Measurements from ENCODE around the gene TSC2.
A peak's percentile ranks its signal among the peaks of the same experiment; 100 is the strongest.
"Not testable (repeated sequence)": the region's sequence is repeated elsewhere in the genome, so short reads cannot be mapped to it uniquely, and the experiment has no call there.

The TSC2 gene

DNA sequence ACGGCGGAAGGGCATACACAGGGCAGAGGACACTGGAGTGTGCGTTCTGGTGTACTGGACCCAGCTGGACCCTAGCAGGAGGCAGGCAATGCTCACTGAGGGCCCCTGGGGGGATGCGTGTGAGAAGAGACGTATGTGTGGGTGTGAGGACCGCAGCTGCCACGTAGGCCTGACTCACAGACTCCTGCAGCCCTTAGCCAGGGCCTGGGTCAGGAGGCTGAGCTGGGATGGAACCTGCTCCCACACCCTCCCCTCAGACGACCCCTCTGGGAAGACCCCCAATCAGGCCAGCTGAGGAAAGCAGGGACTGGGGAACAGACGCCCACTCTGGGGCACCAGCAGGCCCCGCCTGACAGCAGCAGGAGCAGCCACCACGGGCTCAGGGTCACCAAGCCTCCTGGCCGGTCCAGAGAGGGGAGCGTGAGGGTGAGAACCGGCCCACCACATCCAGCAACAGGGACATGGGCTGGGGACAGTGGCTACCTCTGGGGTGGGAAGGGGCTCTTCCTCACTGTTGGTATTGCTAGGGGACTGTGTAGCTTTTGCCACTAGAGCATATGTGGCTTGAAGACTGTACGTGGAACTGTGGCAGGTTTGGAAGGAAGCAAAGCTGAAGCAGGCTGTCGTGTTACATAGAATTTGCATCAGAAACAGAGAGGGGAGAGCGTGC, 59.5 kb downstream of the TSC2 start:
- DNase-seq, result not testable (repeated sequence)

GRCh38 chr16:2107791-2108125, 60.0 kb downstream of the TSC2 start:
- not testable (repeated sequence) for DNase-seq

- not testable (repeated sequence) for DNase-seq
Measured at GRCh38 chr16:2108446-2109270, 60.9 kb downstream of the TSC2 start.

DNA sequence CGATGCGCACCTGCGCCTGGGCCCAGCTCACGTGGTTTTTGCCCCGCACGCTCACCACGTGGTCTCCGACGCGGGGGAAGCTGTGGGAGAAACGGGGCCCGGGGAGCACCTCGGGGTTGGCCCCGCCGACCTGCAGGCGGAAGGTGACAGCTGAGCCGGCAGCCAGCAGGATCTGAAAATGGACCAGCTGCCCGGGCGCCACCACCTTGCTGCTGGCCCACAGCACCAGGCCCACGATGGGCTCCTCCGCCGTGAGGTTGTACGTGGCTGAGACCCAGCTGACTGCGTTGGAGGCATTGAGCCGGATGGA, 61.4 kb downstream of the TSC2 start:
- DNase-seq, result not testable (repeated sequence)

GRCh38 chr16:2109872-2110271, 62.1 kb downstream of the TSC2 start:
- DNase-seq, result not testable (repeated sequence)

DNA sequence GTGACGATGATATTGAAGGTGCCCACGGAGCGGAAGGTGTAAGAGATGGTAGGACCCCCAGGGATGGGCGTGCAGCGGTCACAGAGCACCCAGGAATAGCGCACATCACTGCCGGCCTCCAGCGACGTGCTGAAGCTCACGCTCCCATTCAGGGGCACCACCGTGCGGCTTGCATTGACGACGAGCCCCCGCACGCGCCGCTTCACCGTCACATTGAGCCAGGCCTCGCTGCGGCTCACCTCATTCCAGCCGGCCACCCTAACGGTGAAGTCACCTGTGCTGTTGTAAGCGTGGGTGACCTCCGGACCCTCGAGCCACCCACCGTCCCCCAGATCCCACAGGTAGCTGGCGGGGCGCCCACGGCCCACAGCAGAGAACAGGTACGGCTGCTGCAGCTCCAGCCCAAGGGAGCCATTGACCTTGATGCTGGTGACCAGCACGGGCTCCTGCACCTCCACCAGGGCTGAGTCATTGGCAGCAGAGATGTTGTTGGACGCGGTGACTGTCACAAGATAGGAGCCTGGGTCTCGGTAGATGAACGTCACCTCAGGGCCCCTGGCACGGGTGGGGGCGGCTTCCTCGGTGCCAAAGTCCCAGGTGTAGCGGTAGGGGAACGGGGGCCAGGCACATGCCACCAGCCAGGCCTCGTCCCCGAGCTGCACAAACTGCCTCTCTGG, 62.7 kb downstream of the TSC2 start:
- not testable (repeated sequence) for DNase-seq

DNA sequence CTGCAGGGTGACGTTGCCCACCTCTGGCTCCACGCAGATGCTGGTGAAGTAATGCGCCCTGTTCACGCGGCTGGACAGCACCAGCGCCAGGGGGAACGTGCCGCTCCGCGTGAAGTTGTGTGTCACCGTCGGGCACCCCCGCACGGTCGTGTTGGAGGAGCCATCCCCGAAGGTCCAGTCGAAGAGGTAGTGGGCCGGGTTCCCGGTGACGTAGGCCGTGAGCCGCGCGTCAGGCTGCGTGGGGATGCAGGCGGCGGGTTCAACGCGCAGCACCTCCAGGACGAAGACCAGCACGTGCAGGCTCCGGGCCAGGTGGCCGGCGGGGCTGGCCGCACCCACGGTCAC, 63.2 kb downstream of the TSC2 start:
- DNase-seq, result not testable (repeated sequence)

DNA sequence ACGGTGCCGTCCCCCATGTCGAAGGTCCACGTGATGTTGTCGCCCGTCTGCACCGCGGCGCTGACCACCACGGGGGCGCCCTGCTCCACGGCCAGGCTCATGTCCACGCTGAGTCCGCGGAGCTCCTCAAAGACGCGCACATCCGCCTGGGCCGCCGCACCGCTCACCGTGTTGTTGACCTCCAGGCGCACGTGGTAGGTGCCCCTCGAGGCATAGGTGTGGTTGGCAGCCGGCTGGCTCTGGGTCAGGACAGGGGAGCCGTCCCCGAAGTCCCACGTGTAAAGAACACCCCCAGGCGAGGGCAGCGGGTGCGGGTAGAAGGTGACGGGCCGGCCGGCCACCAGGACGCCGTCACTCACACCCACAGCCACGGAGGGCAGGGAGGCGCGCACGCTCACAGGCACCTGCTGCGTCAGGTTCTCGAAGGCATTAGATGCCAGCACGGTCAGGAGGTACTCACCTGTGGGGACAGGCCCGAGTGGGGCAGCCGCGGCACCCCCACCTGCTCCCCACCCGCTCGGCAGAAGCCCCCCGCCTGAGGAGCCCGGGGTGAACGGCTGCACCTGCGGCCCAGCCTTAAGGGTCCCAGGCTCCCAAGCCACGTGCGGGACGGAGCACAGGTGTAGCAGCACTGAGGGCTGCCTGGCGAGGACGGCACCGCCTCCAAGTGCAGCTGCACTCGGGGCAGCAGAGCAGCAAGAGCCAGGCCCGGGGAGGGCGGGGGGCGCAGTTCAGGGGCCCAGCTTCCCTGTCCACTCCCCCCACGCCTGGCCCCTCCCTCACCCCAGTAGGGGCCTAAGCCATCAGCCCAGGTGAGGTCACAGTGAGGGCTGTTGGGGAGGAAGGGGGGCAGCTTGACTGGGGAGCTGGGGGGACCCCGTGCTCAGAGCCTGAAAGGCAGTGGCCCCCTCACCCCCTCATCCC, 63.9 kb downstream of the TSC2 start:
- not testable (repeated sequence) for DNase-seq

DNA sequence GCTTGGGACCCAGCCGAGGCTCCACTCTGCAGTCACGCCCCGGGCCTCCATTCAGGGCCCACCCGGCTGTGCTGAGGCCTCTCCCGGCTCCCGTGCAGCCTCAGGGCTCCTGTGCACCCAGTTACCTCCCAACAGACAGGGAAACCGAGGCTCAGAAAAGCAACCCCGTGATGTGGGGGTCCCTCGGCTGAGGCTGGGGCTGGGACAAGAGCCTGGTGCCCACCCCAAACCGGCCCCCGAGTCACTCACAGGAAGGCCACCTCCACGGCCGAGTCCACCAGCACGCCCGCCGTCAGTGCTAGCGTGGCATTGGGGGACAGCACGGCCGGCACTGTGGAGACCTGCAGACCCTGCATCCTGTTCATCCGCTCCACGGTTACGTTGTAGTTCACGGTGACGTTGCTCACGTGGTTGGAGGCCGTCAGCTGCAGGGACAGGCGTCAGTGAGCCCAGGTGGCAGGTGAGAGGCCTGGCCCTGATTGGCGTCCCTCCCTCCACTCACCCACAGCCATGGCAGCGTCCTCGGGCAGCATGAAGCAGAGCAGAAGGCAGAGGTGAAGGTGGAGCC, 64.8 kb downstream of the TSC2 start:
- DNase-seq, result not testable (repeated sequence)

DNA sequence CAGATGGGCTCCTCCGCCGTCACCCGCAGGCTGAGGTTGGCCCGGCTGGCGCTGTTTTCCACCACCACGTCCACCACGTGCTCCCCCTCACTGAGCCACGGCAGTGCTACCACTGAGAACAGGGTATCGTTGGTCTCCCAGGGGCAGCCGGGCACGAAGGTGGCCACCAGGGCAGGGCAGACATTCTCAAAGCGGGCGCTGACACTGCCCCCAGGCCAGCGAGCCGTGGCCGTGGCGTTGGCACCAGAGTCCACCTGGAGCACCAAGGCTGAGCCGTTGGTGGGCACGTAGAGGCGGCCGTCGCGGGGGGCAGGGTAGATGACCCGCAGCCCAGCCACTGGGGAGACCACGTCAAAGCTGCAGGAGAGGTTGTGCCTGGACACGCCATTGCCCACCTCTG, 66.4 kb downstream of the TSC2 start:
- DNase-seq, result not testable (repeated sequence)

- not testable (repeated sequence) for DNase-seq
Measured at GRCh38 chr16:2114885-2115590, 67.3 kb downstream of the TSC2 start.

GRCh38 chr16:2115591-2115973, 67.8 kb downstream of the TSC2 start:
- no peak for DNase-seq

GRCh38 chr16:2116428-2116827, 68.6 kb downstream of the TSC2 start:
- DNase-seq, result not testable (repeated sequence)

DNA sequence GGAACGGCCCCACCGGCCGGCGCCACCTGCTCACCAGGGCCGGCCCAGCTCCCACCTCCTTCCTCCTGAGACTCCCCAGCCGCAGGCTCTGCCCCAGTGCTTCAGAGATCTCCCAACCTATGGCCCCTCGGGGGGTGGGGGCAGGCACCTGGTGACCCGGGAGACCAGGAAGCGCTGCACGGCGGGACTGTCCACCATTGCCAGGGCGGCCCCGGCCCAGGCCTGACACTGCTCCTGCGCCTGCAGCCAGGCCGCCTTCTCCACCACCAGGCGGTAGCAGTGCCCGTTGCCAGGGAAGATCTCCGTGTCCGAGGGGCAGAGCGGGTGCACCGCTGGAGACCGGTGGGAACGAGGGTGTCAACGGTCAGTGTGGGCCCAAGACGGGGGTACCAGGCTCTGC, 69.6 kb downstream of the TSC2 start:
- DNase-seq, result not testable (repeated sequence)

GRCh38 chr16:2117960-2118722, 70.4 kb downstream of the TSC2 start:
- DNase-seq, result not testable (repeated sequence)

- DNase-seq, result peak in 3 of 4 experiments; percentile 23 to 41 (median 26)
Measured at GRCh38 chr16:2121325-2121724, 73.5 kb downstream of the TSC2 start.

GRCh38 chr16:2121853-2122252, 74.1 kb downstream of the TSC2 start:
- DNase-seq, result no peak

DNA sequence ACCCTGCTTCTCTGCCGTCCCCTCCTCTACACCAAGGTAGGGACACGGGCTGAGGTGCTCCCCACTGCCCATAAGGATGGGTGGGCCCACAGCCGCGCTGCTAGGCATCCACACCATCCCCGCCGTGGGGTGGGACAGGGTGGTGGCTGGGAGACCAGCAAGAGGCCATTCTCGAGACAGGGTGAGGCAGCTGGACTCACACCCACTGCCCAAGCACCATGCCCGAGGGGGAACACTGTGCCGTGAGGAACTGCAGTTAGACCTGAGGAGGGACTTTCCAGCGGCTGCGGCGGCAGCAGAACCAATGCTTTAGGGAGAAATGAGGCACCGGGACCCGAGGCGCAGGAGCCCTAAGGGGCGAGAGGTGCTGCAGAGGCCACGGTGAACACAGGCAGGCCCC, 74.6 kb downstream of the TSC2 start:
- no peak for DNase-seq

DNA sequence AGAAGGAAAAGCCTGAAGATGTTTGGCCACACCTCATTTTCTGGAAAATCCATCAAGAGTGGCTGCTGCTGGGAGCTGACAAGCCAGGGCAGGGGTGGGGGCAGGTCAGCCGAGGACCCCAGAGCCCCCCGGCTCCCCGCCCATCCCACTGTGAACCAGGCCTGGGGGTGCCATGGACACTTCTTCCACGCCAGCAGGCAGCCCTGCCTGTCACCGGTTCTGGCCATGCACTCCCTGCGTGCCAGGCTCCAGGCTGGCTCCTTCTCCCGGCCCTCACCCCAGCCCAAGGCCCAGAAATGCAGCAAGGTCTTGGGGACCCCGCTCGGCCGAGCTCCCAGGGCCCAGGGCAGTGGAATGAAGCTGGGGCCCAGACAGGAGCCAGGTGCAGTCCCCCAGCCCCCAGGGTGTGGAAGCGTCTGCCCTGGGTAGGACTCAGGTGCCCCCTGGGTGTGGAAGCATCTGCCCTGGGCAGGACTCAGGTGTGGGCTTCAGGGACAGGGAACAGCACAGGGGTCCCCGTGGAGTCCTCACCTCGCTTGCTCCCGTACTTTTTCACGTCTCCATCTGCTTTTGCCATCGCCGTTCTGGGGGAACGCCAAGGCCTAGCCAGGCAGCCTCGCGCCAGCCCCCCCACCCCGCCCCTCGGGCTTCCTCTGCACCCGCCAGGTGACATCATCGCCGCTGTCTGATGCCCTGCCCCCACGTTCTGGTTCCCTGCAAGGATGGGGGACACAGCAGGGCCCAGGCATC, 75.3 kb downstream of the TSC2 start:
- not testable (repeated sequence) for DNase-seq
